Peyer's patch (tissue), 4 donors: ENCODE data around the gene PDHB.
"Not testable (repeated sequence)": the region's sequence is repeated elsewhere in the genome, so short reads cannot be mapped to it uniquely, and the experiment has no call there.

Source experiments
- POLR2A ChIP-seq, 2 donors: fragments of 450-650 bp; IDR thresholded peaks; one replicate each; pipeline ENCODE4 v1.5.1; 2017; ENCODE audit warnings: antibody characterized with exemption in 2 of 2, mild to moderate bottlenecking in 2 of 2, moderate library complexity in 2 of 2
- TF ChIP-seq, protein P1 (sequence below), 6 experiments: fragments of 450-650 bp in 4 of 6; fragments of 200-600 bp in 2 of 6; sonication (generic) in 1 of 6; IDR thresholded peaks; one replicate each; pipeline ENCODE4 v1.5.1; 2017 to 2019; ENCODE audit warnings: antibody characterized with exemption in 6 of 6, mild to moderate bottlenecking in 3 of 6, moderate library complexity in 1 of 6

DNA sequence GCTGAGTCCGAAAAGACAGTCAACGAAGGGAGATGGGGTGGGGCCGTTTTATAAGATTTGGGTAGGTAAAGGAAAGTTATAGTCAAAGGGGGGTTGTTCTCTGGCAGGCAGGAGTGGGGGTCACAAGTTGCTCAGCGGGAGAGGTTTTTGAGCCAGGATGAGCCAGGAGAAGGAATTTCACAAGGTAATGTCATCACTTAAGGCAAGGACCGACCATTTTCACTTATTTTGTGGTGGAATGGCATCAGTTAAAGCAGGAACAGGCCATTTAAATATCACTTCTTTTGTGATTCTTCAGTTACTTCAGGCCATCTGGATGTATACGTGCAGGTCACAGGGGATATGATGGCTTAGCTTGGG is 7.3 kb upstream of the PDHB start:
- not testable (repeated sequence) for TF ChIP-seq POLR2A (IDR thresholded peaks at IDR 0.05)
- TF ChIP-seq, protein P1, sequence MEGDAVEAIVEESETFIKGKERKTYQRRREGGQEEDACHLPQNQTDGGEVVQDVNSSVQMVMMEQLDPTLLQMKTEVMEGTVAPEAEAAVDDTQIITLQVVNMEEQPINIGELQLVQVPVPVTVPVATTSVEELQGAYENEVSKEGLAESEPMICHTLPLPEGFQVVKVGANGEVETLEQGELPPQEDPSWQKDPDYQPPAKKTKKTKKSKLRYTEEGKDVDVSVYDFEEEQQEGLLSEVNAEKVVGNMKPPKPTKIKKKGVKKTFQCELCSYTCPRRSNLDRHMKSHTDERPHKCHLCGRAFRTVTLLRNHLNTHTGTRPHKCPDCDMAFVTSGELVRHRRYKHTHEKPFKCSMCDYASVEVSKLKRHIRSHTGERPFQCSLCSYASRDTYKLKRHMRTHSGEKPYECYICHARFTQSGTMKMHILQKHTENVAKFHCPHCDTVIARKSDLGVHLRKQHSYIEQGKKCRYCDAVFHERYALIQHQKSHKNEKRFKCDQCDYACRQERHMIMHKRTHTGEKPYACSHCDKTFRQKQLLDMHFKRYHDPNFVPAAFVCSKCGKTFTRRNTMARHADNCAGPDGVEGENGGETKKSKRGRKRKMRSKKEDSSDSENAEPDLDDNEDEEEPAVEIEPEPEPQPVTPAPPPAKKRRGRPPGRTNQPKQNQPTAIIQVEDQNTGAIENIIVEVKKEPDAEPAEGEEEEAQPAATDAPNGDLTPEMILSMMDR (IDR thresholded peaks at IDR 0.05) = not testable (repeated sequence)
